GM12892 (cell line): Measurements from ENCODE around the gene CAMK1D.

Experiments
- DNase-seq: peaks from one replicate; pipeline ENCODE4 v3.0.0; 2011; ENCODE audit not compliant: insufficient read length
- FAIRE-seq: peaks from 2 replicates; lab custom pipeline; 2011; peaks lifted over from hg19 to GRCh38; lab: Jason Lieb, UNC
- POLR2A ChIP-seq: IDR thresholded peaks from 2 replicates; pipeline ENCODE4 v1.6.1; 2011; ENCODE audit warnings: low read depth, low read length, control low read depth
- POLR2AphosphoS5 ChIP-seq: IDR thresholded peaks from 2 replicates; pipeline ENCODE4 v1.6.1; 2011; ENCODE audit warnings: low read depth, low read length, control low read depth
- TAF1 ChIP-seq: IDR thresholded peaks from 2 replicates; pipeline ENCODE4 v1.6.1; 2011; ENCODE audit warnings: low read depth, mild to moderate bottlenecking, control low read depth, low read length, borderline replicate concordance

The CAMK1D gene

GRCh38 chr10:12416344-12417050, 67.2 kb downstream of the CAMK1D start:
- FAIRE-seq, result no peak
- no peak for DNase-seq
- TF ChIP-seq POLR2A (no peak), POLR2AphosphoS5 (no peak), TAF1 (no peak)

GRCh38 chr10:12417331-12417730, 68.0 kb downstream of the CAMK1D start:
- no peak for TF ChIP-seq TAF1
- no peak for TF ChIP-seq POLR2AphosphoS5
- TF ChIP-seq POLR2A, result no peak
- FAIRE-seq, result no peak

GRCh38 chr10:12418000-12418399, 68.7 kb downstream of the CAMK1D start:
- no peak for TF ChIP-seq POLR2A
- TF ChIP-seq POLR2AphosphoS5, result no peak
- no peak for TF ChIP-seq TAF1
- FAIRE-seq (no peak), DNase-seq (no peak)

More at GRCh38 chr10:12417331-12417730, 68.0 kb downstream of the CAMK1D start:
- DNase-seq, result no peak

GRCh38 chr10:12418725-12419261, 69.4 kb downstream of the CAMK1D start:
- FAIRE-seq, result no peak
- no peak for DNase-seq
- TF ChIP-seq POLR2A (no peak), POLR2AphosphoS5 (no peak), TAF1 (no peak)

GRCh38 chr10:12419262-12419847, 70.0 kb downstream of the CAMK1D start:
- FAIRE-seq, result no peak
- TF ChIP-seq TAF1 (no peak), POLR2AphosphoS5 (no peak), POLR2A (no peak)
- DNase-seq, result no peak

GRCh38 chr10:12420530-12421120, 71.3 kb downstream of the CAMK1D start:
- FAIRE-seq, result no peak
- TF ChIP-seq TAF1 (no peak), POLR2A (no peak), POLR2AphosphoS5 (no peak)

GRCh38 chr10:12422189-12422588, 72.8 kb downstream of the CAMK1D start:
- TF ChIP-seq POLR2A (no peak), POLR2AphosphoS5 (no peak), TAF1 (no peak)
- FAIRE-seq (no peak), DNase-seq (no peak)

More at GRCh38 chr10:12420530-12421120, 71.3 kb downstream of the CAMK1D start:
- no peak for DNase-seq

- FAIRE-seq (no peak), DNase-seq (no peak)
- TF ChIP-seq POLR2A (no peak), POLR2AphosphoS5 (no peak), TAF1 (no peak)
Measured at GRCh38 chr10:12423896-12424295, 74.5 kb downstream of the CAMK1D start.

- FAIRE-seq (no peak), DNase-seq (no peak)
- TF ChIP-seq POLR2A (no peak), TAF1 (no peak), POLR2AphosphoS5 (no peak)
Measured at GRCh38 chr10:12427276-12427675, 77.9 kb downstream of the CAMK1D start.

GRCh38 chr10:12428447-12429135, 79.2 kb downstream of the CAMK1D start:
- FAIRE-seq (no peak), DNase-seq (no peak)
- TF ChIP-seq POLR2A, result no peak
- no peak for TF ChIP-seq POLR2AphosphoS5
- TF ChIP-seq TAF1, result no peak

GRCh38 chr10:12430406-12430982, 81.1 kb downstream of the CAMK1D start:
- FAIRE-seq (no peak), DNase-seq (no peak)

More at GRCh38 chr10:12430406-12430982, 81.1 kb downstream of the CAMK1D start:
- no peak for TF ChIP-seq POLR2A
- TF ChIP-seq TAF1, result no peak
- no peak for TF ChIP-seq POLR2AphosphoS5
